Measurements from ENCODE around the gene SCAANT1.

The SCAANT1 gene

GRCh38 chr3:63892773-63893352, 19.3 kb downstream of the SCAANT1 start:
- peaks cover 63% of the 10 kb centered on the region for H3K79me2 ChIP-seq (ENCODE audit: insufficient read depth, low read length)

GRCh38 chr3:63891518-63891917, 20.7 kb downstream of the SCAANT1 start:
- no peaks in the 10 kb centered on the region; the same call in 1 of the 2 replicates for H3F3A ChIP-seq (ENCODE audit: insufficient read depth)
- 0 out of 2 replicates have a peak, but pooled peaks cover 5% of the 10 kb centered on the region for H4K20me1 ChIP-seq (ENCODE audit: low read depth, low read length)
- H2AFZ ChIP-seq (ENCODE audit: low read depth, low read length, severe bottlenecking), result no peak overlapping the region
- no peak overlapping the region for H3K27ac ChIP-seq (ENCODE audit: low read depth, low read length)
- TF ChIP-seq EZH2phosphoT487 (conservative IDR thresholded peaks at IDR 0.05; ENCODE audit: low read length) (no peak), CTCF (IDR thresholded peaks at IDR 0.05; ENCODE audit: insufficient read depth, low read length, poor library complexity, severe bottlenecking) (no peak)
- H3K79me2 ChIP-seq (ENCODE audit: insufficient read depth, low read length), result peaks cover 73% of the 10 kb centered on the region
- no peak overlapping the region for H3K4me2 ChIP-seq (ENCODE audit: low read depth, low read length, poor library complexity, severe bottlenecking)
- H3K36me3 ChIP-seq (ENCODE audit: low read length), result 0 out of 2 replicates have a peak, but pooled peaks cover 2% of the 10 kb centered on the region
- H3K9me2 ChIP-seq (replicated peaks; ENCODE audit: insufficient read depth, low read length), result no peaks in the 10 kb centered on the region
- no peaks in the 10 kb centered on the region for H3K9me3 ChIP-seq (ENCODE audit: insufficient read depth, low read length)
- no peak overlapping the region for H3K9ac ChIP-seq (ENCODE audit: low read length)
- no peaks in the 10 kb centered on the region for H3K27me3 ChIP-seq (ENCODE audit: low read length)
- H3K4me3 ChIP-seq (ENCODE audit: insufficient read depth, low read length, poor library complexity, severe bottlenecking), result no peak overlapping the region

More at GRCh38 chr3:63892773-63893352, 19.3 kb downstream of the SCAANT1 start:
- H3K4me3 ChIP-seq (ENCODE audit: insufficient read depth, low read length, poor library complexity, severe bottlenecking), result no peak overlapping the region
- no peaks in the 10 kb centered on the region for H3K36me3 ChIP-seq (ENCODE audit: low read length)
- TF ChIP-seq CTCF (IDR thresholded peaks at IDR 0.05; ENCODE audit: insufficient read depth, low read length, poor library complexity, severe bottlenecking), result no peak
- no peaks in the 10 kb centered on the region for H3F3A ChIP-seq (ENCODE audit: insufficient read depth)
- no peaks in the 10 kb centered on the region for H3K9me2 ChIP-seq (replicated peaks; ENCODE audit: insufficient read depth, low read length)
- H3K27me3 ChIP-seq (ENCODE audit: low read length), result no peaks in the 10 kb centered on the region
- H3K27ac ChIP-seq (ENCODE audit: low read depth, low read length), result no peak overlapping the region
- H3K9me3 ChIP-seq (ENCODE audit: insufficient read depth, low read length), result no peaks in the 10 kb centered on the region
- H3K9ac ChIP-seq (ENCODE audit: low read length), result no peak overlapping the region
- no peak overlapping the region for H2AFZ ChIP-seq (ENCODE audit: low read depth, low read length, severe bottlenecking)
- H4K20me1 ChIP-seq (ENCODE audit: low read depth, low read length), result 0 out of 2 replicates have a peak, but pooled peaks cover 3% of the 10 kb centered on the region
- no peak overlapping the region for H3K4me2 ChIP-seq (ENCODE audit: low read depth, low read length, poor library complexity, severe bottlenecking)

- H3K9me2 ChIP-seq (replicated peaks; ENCODE audit: insufficient read depth, low read length), result no peaks in the 10 kb centered on the region
- no peak overlapping the region for H3K4me3 ChIP-seq (ENCODE audit: insufficient read depth, low read length, poor library complexity, severe bottlenecking)
- H2AFZ ChIP-seq (ENCODE audit: low read depth, low read length, severe bottlenecking), result no peak overlapping the region
- H3K9ac ChIP-seq (ENCODE audit: low read length), result no peak overlapping the region
- H3K27me3 ChIP-seq (ENCODE audit: low read length), result no peaks in the 10 kb centered on the region
- no peak overlapping the region for H3K4me2 ChIP-seq (ENCODE audit: low read depth, low read length, poor library complexity, severe bottlenecking)
- peaks cover 7% of the 10 kb centered on the region for H4K20me1 ChIP-seq (ENCODE audit: low read depth, low read length)
- no peaks in the 10 kb centered on the region for H3K9me3 ChIP-seq (ENCODE audit: insufficient read depth, low read length)
- H3K36me3 ChIP-seq (ENCODE audit: low read length), result 0 out of 2 replicates have a peak, but pooled peaks cover 2% of the 10 kb centered on the region
- no peaks in the 10 kb centered on the region; the same call in 1 of the 2 replicates for H3F3A ChIP-seq (ENCODE audit: insufficient read depth)
- TF ChIP-seq CTCF (IDR thresholded peaks at IDR 0.05; ENCODE audit: insufficient read depth, low read length, poor library complexity, severe bottlenecking) (no peak), EZH2phosphoT487 (conservative IDR thresholded peaks at IDR 0.05; ENCODE audit: low read length) (no peak)
- H3K79me2 ChIP-seq (ENCODE audit: insufficient read depth, low read length), result peaks cover 75% of the 10 kb centered on the region
- no peak overlapping the region for H3K27ac ChIP-seq (ENCODE audit: low read depth, low read length)
Observed at GRCh38 chr3:63886858-63887257, 25.3 kb downstream of the SCAANT1 start.
